ENCODE measurements around the gene GRM2.

Gene GRM2

GRCh38 chr3:51704511-51704950 lies 2.3 kb upstream of the GRM2 start:
- DNase-seq, result peak in 1 of 58 donors; percentile 31

GRCh38 chr3:51705276-51706020 lies 1.4 kb upstream of the GRM2 start:
- DNase-seq, result no peak

DNA sequence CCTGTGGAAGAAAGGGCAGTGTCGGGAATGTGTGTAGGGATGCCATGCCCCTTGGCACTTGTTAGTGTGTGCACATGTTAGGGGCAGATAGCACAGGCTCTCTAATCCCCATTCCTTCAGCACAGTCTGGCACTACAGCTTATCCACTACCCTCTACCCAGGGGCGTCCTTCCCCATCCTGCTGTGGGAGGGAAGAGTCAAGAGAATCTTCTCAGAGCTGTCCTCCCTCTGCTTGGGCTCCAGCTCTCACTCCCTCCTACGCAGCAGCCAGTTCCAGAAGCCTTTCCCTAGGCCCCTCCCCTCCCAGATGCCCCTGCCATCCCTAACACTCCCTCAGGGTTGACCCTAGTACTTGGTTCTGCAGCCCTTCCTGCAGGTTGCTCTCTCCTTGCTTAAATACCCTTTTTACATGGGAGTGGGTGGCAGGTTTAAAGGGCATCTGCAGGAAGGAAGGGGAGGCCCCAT lies 815 bp upstream of the GRM2 start:
- DNase-seq, result no peak

GRCh38 chr3:51708216-51708845 lies 1.5 kb downstream of the GRM2 start:
- DNase-seq, result no peak

DNA sequence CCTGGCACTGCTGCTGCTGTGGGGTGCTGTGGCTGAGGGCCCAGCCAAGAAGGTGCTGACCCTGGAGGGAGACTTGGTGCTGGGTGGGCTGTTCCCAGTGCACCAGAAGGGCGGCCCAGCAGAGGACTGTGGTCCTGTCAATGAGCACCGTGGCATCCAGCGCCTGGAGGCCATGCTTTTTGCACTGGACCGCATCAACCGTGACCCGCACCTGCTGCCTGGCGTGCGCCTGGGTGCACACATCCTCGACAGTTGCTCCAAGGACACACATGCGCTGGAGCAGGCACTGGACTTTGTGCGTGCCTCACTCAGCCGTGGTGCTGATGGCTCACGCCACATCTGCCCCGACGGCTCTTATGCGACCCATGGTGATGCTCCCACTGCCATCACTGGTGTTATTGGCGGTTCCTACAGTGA lies 2.1 kb downstream of the GRM2 start:
- DNase-seq, result no peak

- no peak for DNase-seq
Measured at GRCh38 chr3:51709675-51710074, 2.8 kb downstream of the GRM2 start.

DNA sequence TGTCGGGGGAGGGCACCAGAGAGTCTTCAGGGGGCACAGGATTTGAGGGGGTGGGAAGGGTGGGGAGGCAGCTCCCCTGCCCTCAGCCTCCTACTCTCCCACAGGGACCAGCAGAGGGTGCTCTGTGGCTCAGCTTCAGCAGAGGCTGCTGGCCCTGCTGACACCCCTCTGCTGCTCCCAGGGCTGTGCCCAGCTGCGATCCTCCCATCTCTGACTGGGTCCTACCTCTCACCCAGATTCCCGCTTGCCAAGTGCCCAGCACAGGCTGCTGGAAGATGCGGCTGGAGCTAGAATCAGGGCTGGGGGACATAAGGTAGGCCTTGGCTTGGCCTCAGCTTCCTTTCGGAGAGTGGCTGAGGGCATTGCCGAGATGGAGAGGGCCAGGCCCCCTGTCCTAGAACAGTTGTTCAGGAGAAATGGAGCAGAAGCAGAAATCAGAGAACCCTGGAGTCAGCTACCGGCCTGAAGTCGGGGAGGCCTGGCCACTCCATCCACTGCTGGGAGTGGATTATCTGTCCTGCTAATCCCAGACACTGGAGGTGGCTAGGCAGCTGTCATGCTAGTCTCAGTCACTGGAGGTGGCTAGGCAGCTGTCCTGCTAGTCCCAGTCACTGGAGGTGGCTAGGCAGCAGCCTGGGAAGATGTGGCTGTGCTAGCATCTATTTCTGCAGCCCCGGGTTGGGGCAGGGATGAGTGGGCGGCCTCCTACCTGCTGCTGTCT lies 3.9 kb downstream of the GRM2 start:
- DNase-seq, result peak in 2 of 58 donors; percentile 41 to 61

DNA sequence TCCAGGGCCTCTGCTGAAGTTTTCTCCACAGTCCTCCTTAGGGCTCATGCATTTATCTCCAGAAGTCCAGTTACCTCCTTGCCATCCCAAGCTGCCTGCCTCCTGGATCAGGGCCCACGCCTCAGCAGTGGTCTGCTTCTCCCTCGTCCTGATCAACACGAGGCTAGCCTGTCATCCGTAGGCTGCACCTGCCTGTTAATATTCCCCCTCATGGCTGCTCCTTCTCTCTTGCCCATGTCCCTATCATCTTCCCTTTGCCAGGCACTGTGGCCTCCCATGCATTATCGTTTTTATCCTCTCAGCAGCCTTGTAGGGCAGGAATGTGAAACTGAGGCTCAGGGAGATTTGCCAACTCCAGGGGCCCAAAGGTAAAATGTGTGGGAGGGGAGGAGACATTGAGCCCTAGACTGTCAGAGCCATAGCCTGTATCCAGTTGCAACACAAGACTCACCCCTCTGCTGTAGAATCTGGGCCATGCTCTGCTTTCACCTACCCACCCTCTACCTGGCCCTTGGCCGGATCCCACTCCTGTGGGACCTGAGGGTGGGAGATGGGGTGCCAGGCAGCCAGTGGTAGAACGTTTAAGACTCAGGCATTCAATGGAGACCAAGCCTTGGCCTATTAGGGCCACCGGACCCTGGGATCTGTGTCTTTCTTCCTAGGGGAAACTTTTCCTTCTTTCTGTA lies 4.6 kb downstream of the GRM2 start:
- no peak for DNase-seq

- no peak for DNase-seq
Measured at GRCh38 chr3:51712038-51712420, 5.2 kb downstream of the GRM2 start.

GRCh38 chr3:51712511-51712931 lies 5.7 kb downstream of the GRM2 start:
- DNase-seq, result no peak

DNA sequence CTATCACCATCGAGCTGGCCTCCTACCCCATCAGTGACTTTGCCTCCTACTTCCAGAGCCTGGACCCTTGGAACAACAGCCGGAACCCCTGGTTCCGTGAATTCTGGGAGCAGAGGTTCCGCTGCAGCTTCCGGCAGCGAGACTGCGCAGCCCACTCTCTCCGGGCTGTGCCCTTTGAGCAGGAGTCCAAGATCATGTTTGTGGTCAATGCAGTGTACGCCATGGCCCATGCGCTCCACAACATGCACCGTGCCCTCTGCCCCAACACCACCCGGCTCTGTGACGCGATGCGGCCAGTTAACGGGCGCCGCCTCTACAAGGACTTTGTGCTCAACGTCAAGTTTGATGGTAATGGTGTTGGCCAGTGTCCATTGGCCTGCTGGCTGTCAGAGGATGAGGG lies 6.1 kb downstream of the GRM2 start:
- DNase-seq, result no peak

GRCh38 chr3:51715231-51715976 lies 8.5 kb downstream of the GRM2 start:
- DNase-seq, result no peak

- no peak for DNase-seq
Measured at GRCh38 chr3:51715977-51716294, 9.1 kb downstream of the GRM2 start.

GRCh38 chr3:51716805-51717204 lies 9.9 kb downstream of the GRM2 start:
- DNase-seq, result no peak

- DNase-seq, result no peak
Measured at GRCh38 chr3:51717446-51717845, 10.6 kb downstream of the GRM2 start.

GRCh38 chr3:51717947-51718346 lies 11.1 kb downstream of the GRM2 start:
- no peak for DNase-seq

DNA sequence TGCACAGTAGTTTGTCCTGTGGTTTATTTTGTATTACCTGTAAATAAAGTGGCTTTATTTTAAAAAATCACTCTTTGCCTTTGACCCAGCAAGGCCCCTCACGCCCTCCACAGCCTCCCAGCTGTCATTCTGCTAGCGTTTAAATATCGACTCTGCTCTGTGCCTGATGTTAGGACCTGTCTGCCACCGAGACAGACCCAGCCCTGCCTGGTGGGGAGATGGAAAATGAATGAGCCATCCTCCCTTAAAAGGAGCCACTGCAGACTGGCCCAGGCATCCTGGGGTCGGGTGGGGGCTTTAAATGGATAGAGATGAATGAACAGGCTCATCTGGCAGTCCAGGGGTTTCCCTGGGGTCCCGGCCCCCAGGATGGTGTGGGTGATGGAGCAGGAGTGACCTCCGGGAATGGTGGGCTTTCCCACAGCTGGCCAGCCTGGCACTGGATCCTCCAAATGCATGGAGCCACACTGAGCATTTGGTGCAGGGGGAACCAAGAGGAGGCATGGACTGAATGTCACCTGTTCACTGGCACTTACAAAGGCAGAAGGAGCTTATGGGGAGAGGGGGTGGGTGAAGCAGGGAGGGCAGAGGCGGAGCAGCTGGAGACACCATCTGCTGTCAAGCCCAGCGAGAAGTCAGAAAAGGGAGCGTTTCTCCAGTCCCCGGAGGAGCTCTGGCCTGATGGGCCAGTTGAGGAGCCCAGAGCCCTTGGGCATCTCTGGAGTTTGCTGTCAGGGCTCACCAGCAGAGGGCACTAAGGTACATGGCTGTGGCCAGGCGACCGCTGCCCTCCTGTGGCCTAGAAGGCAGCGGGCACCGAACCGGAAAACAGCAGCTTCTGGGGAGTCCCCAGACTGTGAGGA lies 11.9 kb downstream of the GRM2 start:
- DNase-seq, result peak in 16 of 58 donors; percentile 17 to 48 (median 38)

DNA sequence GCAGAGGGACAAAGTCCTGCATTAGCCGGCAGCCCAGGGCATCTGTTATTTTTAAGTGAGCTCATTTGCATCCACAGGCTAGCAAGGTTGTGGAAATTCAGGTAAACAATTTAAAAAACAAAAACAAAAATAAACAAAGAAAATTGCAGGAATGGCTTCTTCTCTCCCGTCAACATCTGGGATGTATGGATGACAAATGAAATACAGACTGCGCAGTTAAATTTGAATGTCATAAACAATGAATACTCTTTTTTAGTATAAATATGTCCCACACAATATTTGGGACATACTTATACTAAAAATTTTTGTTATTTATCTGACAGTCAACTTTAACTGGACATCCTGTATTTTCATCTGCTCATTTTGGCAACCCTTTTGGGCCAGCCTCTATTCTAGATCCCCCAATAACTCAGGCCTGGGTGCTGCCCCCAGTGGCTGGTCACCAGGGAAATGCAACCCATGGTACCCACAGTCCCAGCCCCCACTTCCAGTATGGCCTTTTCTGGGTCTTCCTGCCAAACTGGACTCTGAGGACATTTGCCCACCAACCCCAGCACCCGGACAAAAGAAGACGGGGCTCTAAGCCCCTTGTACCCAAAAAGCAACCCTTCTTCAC lies 12.7 kb downstream of the GRM2 start:
- no peak for DNase-seq

GRCh38 chr3:51720292-51721061 lies 13.6 kb downstream of the GRM2 start:
- DNase-seq, result no peak

Measured in anterior cingulate cortex (tissue), 58 donors.